Measurements from ENCODE around the gene CNGB1. TPM values are rescaled to one million over a fixed set of nuclear protein-coding genes. Genes with fewer than 3 reads are reported as not detected.

The CNGB1 gene
- total and polyA plus RNA-seq, 2 experiments from 2014 or later, result not detected

DNA sequence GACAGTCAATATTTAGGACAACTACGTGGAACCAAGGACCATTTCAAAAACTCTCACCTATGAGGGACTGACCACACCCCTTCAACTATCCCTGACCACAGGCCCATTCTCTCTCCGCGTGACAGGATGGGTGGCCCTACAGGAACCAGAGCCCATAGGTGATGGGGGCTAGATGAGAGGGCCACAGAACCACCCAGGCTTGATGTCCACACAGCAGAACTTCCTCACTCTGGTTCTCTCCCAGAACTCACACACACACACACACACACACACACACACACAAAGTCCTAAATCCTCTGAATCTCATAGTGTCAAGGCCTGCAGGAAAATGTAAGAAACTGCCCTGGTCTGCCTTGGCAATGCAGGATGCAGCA, 28.1 kb upstream of the CNGB1 start:
- DNase-seq (ENCODE audit: low read depth in 1 of 2, low spot score in 1 of 2), result peak in 1 of 2 donors; percentile 35
- Histone ChIP-seq H3K9me3 (ENCODE audit: low read depth) (no peaks in the 10 kb centered on the region), H3K36me3 (peaks cover 8% of the 10 kb centered on the region), H3K27me3 (no peaks in the 10 kb centered on the region), H3K27ac (no peak overlapping the region), H3K4me1 (ENCODE audit: low read depth) (peaks cover 16% of the 10 kb centered on the region), H3K4me3 (no peak overlapping the region)
- TF ChIP-seq, protein P1, sequence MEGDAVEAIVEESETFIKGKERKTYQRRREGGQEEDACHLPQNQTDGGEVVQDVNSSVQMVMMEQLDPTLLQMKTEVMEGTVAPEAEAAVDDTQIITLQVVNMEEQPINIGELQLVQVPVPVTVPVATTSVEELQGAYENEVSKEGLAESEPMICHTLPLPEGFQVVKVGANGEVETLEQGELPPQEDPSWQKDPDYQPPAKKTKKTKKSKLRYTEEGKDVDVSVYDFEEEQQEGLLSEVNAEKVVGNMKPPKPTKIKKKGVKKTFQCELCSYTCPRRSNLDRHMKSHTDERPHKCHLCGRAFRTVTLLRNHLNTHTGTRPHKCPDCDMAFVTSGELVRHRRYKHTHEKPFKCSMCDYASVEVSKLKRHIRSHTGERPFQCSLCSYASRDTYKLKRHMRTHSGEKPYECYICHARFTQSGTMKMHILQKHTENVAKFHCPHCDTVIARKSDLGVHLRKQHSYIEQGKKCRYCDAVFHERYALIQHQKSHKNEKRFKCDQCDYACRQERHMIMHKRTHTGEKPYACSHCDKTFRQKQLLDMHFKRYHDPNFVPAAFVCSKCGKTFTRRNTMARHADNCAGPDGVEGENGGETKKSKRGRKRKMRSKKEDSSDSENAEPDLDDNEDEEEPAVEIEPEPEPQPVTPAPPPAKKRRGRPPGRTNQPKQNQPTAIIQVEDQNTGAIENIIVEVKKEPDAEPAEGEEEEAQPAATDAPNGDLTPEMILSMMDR (IDR thresholded peaks at IDR 0.05; ENCODE audit: low read depth, low read length), result no peak

DNA sequence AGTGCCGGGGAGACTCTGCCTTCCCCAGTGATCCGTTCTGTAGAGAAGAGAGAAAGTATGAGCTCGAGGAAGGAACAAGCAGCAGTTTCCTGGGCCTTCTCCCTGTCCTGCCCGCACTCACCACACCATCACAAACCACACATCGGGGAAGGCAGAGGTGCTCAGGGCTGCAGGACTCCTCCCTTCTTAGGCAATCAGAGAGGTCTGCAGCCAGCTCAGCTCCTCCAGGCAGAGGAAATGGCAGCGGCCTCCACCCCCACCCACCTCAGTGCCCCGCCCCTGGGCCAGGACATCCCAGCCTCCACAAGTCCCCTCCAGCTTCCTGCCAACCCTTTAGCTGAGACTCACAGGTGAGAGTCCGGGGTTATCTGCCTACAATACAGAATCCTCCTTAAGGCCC, 27.6 kb upstream of the CNGB1 start:
- DNase-seq (ENCODE audit: low read depth in 1 of 2, low spot score in 1 of 2), result peak in 1 of 2 donors; percentile 56
- Histone ChIP-seq H3K36me3 (peaks cover 8% of the 10 kb centered on the region), H3K27me3 (no peaks in the 10 kb centered on the region), H3K9me3 (ENCODE audit: low read depth) (no peaks in the 10 kb centered on the region), H3K4me3 (no peak overlapping the region), H3K4me1 (ENCODE audit: low read depth) (peaks cover 16% of the 10 kb centered on the region), H3K27ac (no peak overlapping the region)
- TF ChIP-seq, protein P1 (IDR thresholded peaks at IDR 0.05; ENCODE audit: low read depth, low read length), result no peak

DNA sequence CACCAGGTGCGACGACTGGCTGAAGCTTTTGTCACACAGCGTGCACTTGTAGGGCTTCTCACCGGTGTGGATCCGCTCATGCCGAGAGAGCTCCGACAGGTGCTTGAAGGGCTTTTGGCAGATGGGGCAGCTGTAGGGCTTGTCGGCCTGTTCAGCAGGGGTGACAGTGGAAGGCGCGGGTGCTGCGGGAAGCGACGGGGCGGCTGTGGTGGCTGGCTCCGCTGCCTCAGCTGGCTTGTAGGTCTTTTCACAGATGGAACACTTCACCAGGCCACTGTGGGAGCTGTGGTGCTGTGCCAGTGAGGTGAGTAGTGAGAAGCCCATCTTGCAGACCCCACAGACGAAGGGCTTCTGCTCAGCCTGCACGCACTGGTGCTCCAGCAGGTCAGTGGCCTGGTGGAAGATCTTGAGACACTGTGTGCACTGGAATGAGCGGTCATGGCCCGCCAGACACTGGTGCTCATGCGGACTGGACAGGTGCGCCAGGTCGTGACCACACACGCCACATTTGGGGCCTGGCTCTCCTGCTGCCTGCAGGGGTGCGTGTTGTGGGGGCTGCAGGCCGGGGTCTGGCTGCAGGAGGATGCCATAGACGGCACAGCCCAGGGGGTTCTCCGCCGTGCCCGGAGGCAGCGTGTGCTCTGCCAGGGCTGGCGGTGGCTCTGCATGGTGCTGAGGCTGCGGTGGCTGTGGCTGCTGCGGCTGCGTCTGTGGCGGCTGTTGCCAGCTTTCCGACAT, 26.8 kb upstream of the CNGB1 start:
- Histone ChIP-seq H3K4me1 (ENCODE audit: low read depth) (peaks cover 16% of the 10 kb centered on the region), H3K27me3 (no peaks in the 10 kb centered on the region), H3K36me3 (peaks cover 8% of the 10 kb centered on the region), H3K9me3 (ENCODE audit: low read depth) (no peaks in the 10 kb centered on the region), H3K27ac (no peak overlapping the region), H3K4me3 (no peak overlapping the region)
- no peak for DNase-seq (ENCODE audit: low read depth in 1 of 2, low spot score in 1 of 2)
- TF ChIP-seq, protein P1 (IDR thresholded peaks at IDR 0.05; ENCODE audit: low read depth, low read length), result no peak

DNA sequence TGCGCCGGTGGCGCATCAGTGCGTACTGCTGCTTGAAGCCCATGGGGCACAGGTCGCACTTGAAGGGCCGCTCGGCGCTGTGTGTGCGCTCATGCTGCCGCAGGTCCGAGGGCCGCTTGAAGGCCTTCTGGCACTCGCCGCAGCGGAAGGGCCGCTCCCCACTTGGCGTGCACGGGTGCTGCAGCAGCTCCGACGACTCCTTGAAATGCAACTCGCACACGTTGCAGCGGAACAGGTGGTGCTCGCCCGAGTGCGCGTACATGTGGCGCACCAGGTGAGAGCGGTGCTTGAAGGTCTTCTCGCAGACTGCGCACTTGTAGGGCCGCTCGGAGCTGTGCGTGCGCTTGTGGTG, 26.2 kb upstream of the CNGB1 start:
- H3K27me3 ChIP-seq, result no peaks in the 10 kb centered on the region

DNA sequence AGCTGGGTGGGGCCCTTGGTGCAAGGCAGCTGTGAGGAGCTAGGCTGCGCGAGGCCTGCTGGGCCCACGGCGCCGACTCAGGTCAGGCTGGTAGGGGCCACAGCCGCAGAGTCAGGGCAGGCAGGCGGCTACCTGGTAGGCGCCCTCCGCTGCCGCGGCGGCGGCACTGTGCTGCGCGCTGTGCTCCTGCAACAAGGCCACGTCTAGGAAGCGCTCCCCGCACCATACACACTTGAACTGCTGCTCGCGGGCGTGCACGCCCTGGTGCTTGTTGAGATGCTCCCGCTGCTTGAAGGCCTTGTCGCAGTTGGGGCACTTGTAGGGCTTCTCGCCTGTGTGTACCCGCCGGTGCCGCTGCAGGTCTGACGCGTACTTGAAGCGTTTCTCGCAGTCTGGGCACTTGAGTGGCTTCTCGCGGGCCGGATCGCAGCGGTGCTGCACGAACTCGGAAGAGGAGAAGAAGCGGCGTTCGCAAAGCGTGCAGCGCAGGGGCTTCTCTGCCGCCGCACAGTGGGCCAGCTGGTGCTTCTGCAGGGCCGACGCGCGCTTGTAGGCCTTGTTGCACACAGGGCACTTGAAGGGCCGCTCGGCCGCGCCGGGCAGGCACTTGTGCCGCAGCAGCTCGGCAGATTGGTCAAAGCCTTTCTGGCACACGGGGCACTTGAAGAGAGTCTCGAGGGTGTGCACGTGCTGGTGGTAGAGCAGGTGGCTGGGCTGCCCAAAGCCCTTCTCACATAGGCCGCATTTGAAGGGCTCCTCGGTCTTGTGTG, 25.7 kb upstream of the CNGB1 start:
- TF ChIP-seq, protein P1 (IDR thresholded peaks at IDR 0.05; ENCODE audit: low read depth, low read length), result no peak
- H3K27me3 ChIP-seq, result no peaks in the 10 kb centered on the region
- peaks cover 11% of the 10 kb centered on the region for H3K4me1 ChIP-seq (ENCODE audit: low read depth)
- peaks cover 8% of the 10 kb centered on the region for H3K36me3 ChIP-seq
- H3K9me3 ChIP-seq (ENCODE audit: low read depth), result no peaks in the 10 kb centered on the region
- no peak overlapping the region for H3K4me3 ChIP-seq
- DNase-seq (ENCODE audit: low read depth in 1 of 2, low spot score in 1 of 2), result no peak
- H3K27ac ChIP-seq, result no peak overlapping the region

More for the DNA sequence above, 26.2 kb upstream of the CNGB1 start:
- peaks cover 8% of the 10 kb centered on the region for H3K36me3 ChIP-seq
- TF ChIP-seq, protein P1 (IDR thresholded peaks at IDR 0.05; ENCODE audit: low read depth, low read length), result no peak
- no peak overlapping the region for H3K4me3 ChIP-seq
- H3K9me3 ChIP-seq (ENCODE audit: low read depth), result no peaks in the 10 kb centered on the region
- DNase-seq (ENCODE audit: low read depth in 1 of 2, low spot score in 1 of 2), result no peak
- H3K4me1 ChIP-seq (ENCODE audit: low read depth), result peaks cover 16% of the 10 kb centered on the region
- no peak overlapping the region for H3K27ac ChIP-seq
